ENCODE data around the gene PET117.
"Not testable (repeated sequence)": the region's sequence is repeated elsewhere in the genome, so short reads cannot be mapped to it uniquely, and the experiment has no call there.

The PET117 gene, protein sequence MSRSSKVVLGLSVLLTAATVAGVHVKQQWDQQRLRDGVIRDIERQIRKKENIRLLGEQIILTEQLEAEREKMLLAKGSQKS

DNA sequence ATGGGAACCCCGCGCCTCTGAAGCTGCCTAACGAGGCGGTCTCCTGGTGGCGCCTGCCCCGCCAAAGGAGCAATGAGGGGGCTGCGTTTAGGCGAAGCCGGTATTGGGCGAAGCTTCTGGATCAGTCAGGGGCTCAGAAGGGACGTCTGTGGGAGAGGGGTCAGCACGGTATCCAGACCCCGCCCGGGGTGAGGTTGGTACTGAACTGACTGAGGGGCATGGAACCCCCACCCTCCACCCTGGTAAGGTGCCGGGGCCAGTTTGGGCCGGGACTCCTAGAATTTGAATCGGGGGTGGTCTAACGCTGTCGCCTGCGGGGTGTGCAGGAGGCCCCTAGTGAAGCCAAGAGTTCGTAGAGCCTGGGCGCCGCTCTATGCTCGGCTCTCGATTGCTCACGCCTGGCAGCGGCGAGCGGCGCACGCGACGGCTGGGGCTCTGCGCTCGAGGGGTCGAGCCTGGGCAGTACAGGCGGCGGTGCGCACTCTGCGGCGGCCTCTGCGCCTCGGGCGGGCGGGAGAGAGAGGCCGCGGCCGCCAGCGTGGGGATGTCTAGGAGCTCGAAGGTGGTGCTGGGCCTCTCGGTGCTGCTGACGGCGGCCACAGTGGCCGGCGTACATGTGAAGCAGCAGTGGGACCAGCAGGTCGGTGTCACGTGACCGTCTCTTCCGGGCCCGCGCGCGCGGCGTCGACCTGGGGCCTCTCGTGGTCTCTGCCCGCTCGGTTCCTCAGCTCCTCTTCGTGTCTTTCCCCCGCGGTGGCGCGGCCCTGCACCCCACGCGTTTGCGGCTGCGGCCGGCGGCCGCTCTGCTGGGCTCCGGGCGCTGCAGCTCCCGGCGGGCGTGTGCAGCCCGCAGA is at the start of gene PET117, which contains the start of gene KAT14:
TSS of gene PET117 (plus strand) at position 452 of the 854 bp plus-strand sequence. CDS start at position 545, 93 bp downstream.
TSS of gene KAT14 (plus strand) at position 452 of the 854 bp plus-strand sequence. CDS start 4,798 bp downstream, outside the sequence.
- DNase-seq = peak; percentile 87 to 93

DNA sequence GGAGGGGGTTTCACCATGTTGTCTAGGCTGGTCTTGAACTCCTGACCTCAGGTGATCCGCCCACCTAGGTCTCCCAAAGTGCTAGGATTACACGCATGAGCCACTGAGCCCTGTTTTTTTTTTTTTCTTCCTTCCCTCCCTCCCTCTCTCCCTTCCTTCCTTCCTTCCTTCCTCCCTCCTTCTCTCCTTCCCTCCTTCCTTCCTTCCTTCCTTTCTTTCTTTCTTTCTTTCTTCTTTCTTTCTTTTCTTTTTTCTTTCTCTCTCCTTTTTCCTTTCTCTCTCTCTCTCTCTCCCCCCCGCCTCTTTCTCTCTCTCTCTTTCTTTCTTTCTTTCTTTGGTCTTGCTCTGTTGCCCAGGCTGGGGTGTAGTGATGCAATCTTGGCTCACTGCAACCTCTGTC is 49.4 kb upstream of the PET117 start:
- DNase-seq = not testable (repeated sequence)

DNA sequence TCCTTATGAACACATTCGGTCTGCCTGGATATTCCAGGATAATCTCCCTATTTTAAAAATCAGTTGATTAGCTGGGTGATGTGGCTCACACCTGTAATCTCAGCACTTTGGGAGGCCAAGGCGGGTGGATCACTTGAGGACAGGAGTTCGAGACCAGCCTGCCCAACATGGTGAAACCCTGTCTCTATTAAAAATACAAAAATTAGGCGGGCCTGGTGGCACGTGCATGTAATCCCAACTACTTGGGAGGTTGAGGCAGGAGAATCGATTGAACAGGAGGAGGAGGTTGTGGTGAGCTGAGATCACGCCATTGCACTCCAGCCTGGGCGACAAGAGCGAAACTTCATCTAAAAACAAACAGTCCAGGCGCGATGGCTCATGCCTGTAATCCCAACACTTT is 48.8 kb upstream of the PET117 start:
- DNase-seq = not testable (repeated sequence)

DNA sequence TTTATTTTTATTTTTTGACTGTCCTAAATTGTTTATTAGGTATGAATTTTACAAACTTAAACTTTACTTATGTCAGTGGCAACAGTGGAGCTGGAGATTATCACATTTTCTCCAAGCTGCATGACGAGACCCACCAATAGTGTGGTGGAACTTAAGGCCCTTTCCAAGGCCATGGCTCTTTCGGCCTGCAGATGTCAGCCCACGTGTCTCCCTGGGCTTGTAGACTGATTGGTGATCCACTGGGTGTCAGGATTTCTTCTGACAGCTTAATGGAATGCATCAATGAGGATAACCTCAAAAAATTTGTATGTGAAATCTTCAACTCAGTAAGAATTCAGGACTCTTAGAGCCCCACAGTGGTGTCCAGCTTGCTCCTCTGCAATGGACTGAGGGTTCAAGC is 47.6 kb upstream of the PET117 start:
- no peak for DNase-seq

DNA sequence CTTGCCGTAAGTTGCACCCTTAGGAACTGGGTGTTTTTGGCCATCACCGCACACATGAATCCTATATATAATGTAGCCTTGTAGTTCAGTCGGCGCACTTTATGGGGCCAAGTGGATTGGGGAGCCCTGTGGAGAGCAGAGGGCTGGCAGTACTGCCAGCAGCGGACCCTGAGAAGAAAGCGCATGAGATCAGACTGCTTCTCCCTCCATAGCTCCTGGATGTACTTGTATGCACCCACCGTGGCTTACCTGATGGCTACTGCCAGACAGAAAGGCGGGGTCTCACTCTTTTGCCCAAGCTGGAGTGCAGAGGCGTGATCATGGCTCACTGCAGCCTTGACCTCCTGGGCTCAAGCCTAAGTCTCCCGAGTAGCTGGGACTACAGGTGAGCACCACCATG is 47.2 kb upstream of the PET117 start:
- DNase-seq = no peak

DNA sequence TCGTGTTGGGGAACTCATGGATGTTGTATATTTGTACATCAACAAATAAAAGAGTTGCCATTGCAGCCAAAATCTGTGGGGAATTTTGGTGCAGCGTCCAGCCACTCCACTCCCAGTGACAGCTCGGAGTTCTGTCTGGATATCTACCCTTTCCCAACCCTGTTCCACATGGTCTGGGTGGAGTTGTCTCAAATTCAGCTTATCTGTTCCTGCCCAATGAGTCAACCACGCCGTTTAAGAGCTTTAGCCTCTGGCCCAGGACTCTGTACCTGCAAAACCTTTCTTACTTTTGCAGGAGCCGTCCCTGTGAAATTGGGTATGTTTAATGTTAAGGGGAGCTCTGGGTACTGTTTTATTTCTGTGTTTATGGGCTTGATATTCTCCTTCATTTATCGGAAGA is 46.0 kb upstream of the PET117 start:
- no peak for DNase-seq

DNA sequence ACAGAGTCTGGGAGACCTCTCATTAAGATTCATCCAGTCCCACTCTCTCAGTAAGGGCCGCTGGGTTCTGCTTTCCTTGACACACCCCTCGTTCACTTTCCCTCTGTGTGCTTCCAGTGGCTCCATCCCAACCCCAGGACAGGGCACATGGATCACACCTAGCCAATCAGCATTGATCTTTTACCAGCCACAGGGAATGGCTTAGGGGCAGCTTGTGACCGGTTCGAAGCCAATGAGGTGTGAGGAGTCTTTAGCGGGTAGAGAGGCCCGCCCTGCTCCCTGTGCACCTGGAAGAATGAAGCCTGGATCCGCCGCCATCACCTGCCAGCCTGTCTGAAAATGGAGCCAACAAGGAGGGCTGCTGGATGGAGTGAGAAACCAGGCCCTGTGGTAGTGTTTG is 44.8 kb upstream of the PET117 start:
- no peak for DNase-seq

DNA sequence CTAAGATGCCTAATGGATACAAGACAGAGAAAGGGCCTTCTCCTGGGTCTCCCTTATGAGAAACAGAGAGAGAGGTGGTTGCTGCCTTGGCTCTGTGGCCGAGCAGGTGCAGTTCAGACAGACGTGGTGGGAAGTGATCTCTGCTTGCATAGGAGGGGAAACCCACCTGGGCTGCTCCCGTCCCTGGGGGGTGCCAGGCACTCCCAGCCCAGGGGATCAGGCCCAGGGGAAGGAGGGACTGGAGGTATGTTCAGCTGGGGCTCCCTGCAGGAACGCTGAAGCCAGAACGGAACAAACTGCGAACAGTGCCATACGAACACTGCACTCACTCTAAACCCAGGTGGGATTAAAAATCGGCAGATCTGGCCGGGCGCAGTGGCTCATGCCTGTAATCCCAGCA is 44.3 kb upstream of the PET117 start:
- DNase-seq = no peak

DNA sequence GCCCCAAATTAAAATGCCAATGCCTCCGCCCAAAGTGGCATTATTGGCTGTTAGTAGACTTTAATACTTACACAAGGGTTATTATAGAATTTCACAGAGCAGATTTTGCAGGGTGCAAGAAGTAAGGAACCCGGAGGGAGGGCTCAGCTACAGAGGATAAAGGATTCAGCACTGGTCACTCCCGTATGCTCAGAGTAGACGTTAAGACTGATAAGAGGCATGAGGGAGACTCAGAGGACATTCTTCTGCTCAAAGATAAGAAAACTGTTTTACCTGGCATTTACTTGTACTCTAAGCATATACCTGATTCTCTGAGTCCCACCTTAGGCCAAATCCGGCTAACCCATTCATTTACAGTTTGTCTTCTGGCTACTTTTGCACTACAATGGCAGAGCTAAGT is 43.5 kb upstream of the PET117 start:
- DNase-seq = no peak

DNA sequence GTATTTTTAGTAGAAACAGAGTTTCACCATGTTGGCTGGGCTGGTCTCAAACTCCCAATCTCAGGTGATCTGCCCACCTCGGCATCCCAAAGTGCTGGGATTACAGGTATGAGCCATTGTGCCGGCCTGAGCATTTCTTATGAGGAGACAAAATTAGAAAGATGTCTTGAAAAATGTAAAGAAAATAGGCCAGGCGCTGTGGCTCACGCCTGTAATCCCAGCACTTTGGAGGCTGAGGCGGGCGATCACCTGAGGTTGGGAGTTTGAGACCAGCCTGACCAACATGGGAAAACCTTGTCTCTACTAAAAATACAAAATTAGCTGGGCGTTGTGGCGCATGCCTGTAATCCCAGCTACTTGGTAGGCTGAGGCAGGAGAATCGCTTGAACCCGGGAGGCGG is 37.1 kb upstream of the PET117 start:
- not testable (repeated sequence) for DNase-seq

DNA sequence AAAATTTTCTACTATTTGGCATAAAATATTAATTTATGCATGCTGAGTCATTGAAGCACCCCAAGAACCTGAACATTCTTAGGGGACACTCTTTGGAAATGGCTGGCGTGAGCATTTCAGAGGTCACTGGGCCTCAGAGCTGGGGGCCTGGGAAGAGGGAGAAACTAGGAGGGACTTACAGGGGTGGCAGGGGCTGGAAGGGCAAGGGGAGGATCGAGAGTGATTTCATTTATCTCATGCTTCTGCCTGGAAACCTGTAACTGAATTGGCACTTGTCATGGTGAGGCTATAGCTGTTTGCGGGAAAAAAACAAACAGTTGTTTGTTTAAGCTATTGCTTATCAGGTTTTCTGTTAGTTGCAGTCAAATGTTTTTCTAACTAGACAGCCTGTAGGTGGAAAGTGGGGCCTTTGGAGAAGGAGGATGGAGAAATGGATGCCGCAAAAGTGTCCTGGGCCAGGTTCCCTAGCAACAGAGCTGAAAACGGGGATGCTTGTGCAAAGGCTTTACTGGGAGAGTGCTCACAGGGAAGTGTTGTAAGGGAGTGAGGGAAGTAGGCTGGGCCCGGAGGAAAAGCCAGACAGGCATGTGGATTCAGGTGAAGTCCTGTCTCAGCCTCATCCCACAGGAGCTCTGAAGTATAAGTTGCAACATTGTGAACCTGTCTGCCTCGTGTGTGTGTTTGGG is 36.4 kb upstream of the PET117 start:
- DNase-seq = no peak

DNA sequence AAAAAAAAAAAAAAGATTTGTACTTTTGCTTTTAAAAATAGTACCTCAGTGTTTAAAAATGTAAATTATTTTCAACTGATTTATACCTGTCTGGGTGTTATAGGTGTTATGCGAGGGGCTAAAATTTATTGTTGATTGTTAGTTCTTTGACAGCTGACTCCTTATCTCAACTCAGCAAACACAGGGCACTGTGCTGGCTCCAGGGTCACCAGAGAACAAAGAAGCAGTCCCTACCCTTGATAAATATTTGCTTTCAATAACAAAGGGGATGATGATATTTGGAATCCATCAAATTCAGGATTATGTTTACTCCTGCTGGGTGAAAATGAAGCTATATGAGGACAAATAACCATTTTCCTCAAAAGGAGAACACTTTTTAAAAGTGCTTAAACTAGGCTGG is 34.2 kb upstream of the PET117 start:
- no peak for DNase-seq

DNA sequence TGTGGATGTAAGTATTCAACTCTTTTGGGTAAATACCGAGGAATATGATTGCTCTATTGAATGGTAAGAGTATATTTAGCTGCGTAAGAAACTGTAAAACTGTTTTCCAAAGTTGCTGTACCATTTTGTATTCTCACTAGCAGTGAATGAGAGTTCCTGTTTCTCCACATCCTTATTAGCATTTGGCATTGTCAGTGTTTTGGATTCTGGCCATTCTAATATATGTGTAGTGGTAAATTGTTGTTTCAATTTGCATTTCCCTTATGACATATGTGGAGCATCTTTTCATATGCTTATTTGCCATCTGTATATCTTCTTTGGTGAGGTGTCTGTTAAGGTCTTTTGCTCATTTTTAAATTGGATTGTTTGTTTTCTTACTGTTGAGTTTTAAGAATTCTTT is 29.3 kb upstream of the PET117 start:
- no peak for DNase-seq

DNA sequence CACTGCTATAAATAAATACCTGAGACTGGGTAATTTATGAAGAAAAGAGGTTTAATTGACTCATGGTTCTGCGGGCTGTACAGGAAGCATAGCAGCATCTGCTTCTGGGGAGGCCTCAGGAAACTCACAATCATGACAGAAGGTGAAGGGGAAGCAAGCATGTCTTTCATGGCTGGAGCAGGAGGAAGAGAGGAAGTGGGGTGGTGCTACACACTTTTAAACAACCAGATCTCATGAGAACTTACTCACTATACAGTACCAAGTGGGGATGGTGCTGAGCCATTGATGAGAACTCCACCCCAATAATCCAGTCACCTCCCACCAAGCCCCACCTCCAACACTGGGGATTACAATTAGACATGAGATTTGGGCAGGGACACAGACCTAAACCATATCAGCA is 9.1 kb upstream of the PET117 start:
- DNase-seq = not testable (repeated sequence)

DNA sequence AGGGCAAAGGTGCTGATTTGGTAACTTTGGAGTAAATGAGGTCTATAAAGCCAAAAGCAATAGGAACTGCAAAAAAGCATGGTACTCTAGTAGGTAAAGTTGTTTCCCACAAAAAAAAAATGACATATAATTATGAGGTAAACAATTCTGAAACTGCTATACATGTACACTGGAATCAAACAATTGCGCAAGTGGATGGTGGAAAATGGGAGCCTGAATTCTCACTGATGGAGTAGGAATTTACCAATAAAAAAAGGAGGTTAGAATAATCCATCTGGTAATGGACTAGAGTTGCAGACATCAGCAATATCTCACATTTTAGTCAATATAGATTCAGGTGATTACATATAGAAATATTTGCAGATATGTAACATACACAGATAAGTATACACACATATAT is 5.0 kb upstream of the PET117 start:
- DNase-seq = no peak

DNA sequence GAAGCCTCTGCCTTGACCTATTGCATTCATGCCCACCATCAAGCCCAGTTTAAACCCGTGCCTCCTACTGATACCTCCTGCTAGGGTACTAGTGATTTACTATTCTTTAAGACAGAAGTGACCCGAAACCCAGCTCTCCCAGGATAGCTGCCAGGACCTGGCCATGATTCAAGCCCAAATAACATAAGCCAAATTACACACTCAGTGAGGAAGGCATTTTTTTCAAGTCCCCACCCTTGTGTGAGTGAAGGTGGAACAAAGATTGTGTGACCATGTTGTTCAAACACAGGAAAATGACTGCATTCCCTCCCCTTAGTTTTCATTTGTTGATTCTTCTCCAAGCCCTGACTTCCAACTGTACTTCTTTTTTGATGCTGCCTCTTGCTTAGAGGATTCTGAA is 3.7 kb upstream of the PET117 start:
- no peak for DNase-seq

DNA sequence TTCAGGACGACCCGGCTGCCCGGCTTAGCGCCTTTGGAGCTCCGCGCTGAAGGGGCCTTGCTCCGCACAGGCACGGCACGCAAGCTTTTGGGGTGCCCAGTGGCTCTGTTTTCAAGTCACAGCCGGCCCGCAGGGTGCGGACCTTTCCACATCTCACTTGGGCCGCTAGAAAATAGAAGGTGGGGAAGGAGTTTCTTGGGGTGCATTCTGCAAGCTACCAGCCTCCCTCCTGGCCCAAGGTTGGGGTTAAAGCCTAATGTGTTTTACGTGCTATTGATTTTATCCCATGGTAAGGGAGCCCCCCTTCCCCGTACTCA is 561 bp downstream of the PET117 start:
- no peak for DNase-seq

DNA sequence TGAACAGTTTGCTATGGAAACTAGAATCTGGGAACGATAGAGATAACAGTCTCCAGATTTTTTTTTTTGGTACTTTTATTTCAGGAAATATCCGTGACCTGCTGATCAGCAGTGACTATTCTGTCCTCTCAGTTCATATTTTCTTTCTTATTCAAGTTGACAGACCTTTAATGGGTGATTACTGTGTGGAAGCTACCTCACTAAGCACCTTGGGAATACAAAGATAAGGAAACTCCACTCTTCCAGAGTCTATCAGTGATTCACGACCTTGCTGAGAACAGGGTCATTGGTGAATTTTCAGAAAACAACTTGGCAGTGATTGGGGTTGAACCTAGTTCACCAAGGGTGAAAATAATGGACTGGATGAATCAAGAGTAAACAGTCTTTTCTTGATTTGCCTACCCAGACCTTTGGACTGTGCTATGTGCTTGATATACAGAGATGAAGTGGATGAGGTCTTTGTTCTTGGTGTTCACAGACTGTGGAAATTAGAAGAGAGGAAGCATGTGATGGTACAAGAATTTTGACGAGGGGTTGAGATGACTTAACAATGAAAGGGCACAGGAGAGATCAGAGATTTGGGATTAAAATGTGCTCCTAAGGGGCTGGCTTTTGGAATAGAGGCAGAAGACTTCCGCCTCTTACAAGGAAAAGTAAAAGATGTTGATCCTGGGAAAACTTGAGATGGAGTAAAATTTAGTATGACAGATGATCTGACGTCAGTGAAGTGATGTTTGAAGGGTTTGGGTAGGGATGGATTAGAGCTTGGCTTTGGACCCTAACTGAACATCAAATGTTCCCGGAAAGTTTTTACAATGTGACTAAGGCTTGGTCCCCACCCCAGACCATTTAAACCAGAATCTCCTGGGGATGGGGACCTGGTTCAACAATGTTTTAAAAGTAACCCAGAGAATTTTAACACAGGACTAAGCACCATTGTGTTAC is 1.2 kb downstream of the PET117 start:
- DNase-seq = no peak

DNA sequence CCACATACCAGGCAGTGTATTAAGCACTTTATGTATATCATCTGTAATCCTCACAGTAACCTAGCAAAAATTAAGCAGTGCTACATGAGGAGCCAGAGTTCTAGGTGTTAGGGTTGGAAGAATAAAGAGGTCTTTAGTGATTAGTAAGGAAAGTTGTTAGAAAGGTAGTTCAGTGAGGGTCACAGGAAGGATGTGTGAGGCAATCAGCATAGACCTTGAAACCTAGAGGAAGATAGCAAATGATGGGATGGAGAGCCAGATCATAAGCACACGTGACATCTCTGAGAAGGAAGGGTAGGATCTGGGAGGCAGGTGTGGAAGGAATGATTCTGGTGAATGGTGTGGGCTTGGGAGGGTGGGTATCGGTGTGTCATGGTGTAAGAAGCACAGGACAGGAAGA is 2.2 kb downstream of the PET117 start:
- no peak for DNase-seq

DNA sequence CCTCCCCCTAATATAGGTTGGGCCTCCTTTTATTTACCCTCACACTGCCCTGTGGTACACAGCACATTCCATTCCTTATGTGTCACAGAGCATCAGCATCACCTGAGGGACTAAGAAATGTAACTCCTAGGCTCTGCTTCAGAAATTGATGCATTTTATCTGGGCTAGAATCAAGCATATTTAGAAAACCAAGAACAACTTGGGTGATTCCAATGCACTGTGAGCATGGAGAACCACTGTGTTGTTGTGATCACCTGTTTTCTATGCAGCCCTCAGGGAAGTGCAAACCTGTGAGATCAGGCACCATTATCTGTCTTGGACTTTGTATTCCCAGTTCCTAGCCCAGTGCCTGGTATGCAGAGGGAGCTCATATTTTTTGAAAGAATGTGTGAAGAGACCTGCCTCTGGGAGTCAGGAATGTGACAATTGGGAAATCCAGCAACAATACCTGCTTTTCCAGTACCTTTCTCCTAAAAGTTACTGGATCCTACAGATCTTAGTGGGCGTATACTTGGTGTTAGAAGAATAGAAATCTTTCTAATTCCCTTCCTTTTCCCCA is 7.0 kb downstream of the PET117 start:
- no peak for DNase-seq

DNA sequence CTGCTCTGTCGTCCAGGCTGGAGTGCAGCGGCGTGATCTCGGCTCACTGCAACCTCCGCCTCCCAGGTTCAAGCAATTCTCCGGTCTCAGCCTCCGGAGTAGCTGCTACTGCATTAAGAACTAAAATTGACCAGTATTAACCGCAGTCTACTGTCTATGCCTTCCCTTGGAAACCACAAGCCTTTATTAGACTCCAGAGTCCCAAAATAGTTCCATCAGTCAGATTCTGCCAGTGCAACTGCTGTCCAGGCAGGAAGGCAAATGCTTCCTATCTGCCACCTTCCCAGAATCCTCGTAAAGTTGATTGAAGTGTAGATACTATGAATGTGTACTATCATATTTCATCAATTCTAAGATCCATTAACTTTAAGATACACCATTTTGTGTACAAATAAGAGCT is 16.7 kb downstream of the PET117 start:
- no peak for DNase-seq

DNA sequence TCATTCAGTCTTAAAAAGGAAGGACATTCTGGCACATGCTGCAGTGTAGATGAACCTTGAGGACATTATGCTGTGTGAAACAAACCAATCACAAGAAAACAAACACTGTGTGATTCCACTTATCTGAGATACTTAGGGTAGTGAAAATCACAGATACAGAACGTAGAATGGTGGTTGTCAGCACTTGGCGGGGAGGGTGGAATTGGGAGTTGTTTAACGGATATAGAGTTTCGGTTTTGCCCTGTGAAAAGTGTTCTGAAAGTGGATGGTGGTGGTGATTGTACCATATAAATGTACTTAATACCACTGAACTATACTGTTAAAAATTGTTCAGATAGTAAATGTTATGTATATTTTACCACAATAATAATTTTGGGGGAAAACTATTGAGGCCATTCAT is 18.4 kb downstream of the PET117 start:
- DNase-seq = no peak

DNA sequence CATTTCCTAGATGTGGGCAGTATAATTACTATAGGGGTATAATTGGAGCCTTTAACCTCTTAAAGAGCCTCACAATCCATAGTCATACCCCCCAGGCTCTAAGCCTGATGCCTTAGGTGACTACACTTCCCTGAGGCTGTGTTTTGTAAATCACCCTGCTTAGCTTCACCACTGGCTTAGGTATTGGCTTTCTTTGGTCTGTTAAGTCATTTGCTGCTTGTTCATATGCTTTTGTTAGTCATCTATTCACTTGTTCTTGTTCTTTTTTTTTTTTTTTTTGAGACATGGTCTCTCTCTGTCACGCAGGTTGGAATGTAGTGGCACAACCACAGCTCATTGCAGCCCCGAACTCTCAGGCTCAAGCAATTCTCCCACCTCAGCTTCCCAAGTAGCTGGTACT is 26.7 kb downstream of the PET117 start:
- no peak for DNase-seq

Data from stimulated activated CD4-positive, alpha-beta T cell treated with anti-CD3 and anti-CD28 coated beads, Interleukin-4, amount 100 ng/mL, for 4 hours (primary cell).